ENCODE measurements around the gene ICAM3.

Gene ICAM3

DNA sequence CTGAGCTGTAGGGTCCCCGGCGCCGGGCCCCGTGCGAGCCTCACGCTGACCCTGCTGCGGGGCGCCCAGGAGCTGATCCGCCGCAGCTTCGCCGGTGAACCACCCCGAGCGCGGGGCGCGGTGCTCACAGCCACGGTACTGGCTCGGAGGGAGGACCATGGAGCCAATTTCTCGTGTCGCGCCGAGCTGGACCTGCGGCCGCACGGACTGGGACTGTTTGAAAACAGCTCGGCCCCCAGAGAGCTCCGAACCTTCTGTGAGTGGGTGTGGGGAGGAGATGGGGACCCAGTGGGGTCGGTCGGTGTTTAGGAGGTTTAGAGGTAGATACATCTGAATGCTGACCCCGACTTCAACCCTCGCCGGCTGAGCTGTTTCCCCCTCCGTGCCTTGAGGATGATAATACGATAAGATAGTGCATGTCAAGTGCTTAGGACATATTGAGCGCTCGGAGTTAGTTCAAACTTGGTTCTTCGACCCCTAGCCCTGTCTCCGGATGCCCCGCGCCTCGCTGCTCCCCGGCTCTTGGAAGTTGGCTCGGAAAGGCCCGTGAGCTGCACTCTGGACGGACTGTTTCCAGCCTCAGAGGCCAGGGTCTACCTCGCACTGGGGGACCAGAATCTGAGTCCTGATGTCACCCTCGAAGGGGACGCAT lies 47.7 kb downstream of the ICAM3 start:
- DNase-seq (ENCODE audit: low read depth in 2 of 2), result no peak

DNA sequence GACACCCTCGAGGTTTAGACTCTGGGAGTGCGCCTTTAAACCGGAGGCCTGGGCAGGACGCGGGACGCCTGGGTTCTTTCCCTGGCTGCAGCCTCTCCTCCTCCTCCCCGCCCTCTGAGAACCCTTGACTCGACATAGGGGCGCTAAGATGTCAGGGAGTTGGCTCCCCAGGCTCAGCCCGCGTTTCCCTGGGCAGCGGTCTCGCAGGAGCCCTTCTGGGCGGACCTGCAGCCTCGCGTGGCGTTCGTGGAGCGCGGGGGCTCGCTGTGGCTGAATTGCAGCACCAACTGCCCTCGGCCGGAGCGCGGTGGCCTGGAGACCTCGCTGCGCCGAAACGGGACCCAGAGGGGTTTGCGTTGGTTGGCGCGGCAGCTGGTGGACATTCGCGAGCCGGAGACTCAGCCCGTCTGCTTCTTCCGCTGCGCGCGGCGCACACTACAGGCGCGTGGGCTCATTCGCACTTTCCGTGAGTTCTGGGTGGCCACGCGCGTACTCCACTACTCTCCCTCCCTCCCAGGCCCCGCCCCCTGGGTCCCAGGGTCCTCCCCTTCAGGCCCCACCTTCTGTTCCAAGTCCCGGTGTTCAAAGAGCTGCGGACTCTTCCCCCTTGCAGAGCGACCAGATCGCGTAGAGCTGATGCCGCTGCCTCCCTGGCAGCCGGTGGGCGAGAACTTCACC lies 48.4 kb downstream of the ICAM3 start:
- DNase-seq (ENCODE audit: low read depth in 2 of 2), result no peak

DNA sequence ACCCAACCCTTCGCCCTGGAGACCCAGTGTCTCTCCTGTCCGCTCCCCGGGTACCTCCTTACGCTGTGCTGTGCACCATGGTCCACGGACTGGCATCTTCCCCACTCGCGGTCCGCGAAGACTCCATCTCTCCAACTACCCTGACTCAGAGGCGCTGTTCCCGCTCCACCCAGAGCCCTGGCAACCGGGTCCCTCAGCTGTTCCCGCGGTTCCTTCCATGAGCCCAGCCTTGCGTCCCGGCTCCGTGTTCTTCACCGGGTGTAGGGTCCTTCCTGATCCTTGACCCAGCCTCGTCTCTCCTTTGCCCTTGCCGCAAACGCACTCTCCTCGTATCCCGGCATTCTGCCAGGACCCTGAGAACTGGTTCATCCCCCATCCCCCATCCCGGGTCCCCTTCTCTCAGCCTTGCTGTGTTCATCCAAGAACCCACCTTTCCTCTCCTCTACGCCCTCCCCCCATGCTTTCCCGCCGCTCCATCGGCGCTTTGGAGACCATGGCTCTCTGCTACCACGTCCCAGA lies 49.0 kb downstream of the ICAM3 start:
- DNase-seq (ENCODE audit: low read depth in 2 of 2), result no peak

DNA sequence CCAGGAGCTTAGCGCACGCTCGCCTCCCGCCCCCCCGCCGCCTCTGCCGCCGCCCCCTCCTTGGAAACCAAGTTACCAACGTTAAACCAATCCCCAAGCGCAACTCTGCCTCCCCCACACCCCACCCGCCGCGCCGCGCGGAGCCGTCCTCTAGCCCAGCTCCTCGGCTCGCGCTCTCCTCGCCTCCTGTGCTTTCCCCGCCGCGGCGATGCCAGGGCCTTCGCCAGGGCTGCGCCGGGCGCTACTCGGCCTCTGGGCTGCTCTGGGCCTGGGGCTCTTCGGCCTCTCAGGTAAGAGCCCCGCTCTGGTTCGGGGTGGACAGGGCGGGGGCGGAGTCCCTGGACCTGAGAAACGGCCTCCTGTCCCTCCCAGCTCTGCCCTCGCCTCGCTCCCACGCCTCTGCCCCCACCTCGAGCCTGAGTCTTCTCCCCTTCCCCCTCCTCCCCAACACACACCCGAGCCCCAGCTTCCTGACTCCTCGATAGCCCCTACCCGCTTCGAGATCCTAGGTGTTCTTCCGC lies 49.5 kb downstream of the ICAM3 start, which contains the start of gene ICAM5:
ICAM5 (plus strand) TSS at position 117 of the 521 bp plus-strand sequence; CDS start at position 209, 92 bp downstream.
- DNase-seq (ENCODE audit: low read depth in 2 of 2), result no peak

DNA sequence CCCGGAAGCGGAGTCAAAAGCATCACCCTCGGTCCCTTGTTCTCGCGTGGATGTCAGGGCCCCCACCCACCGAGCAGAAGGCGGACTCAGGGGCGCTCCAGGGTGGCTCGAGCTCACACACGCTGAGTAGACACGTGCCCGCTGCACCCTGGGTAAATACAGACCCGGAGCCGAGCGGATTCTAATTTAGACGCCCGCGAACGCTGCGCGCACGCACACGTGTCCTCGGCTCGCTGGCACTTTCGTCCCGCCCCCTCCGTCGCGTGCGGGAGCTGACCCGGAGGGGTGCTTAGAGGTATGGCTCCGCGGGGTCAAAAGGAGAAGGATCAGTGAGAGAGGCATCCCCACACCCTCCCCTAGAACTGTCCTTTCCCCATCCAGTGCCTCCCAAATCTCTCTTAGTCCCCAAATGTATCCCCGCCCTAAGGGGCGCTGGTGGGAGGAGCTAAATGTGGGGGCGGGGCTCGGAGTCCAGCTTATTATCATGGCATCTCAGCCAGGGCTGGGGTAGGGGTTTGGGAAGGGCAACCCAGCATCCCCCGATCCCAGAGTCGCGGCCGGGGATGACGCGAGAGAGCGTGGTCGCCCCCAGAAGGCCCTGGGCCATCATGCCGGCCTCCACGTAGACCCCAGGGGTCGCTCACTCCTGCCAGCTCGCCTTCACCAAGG lies 50.1 kb downstream of the ICAM3 start:
- DNase-seq (ENCODE audit: low read depth in 2 of 2), result no peak

DNA sequence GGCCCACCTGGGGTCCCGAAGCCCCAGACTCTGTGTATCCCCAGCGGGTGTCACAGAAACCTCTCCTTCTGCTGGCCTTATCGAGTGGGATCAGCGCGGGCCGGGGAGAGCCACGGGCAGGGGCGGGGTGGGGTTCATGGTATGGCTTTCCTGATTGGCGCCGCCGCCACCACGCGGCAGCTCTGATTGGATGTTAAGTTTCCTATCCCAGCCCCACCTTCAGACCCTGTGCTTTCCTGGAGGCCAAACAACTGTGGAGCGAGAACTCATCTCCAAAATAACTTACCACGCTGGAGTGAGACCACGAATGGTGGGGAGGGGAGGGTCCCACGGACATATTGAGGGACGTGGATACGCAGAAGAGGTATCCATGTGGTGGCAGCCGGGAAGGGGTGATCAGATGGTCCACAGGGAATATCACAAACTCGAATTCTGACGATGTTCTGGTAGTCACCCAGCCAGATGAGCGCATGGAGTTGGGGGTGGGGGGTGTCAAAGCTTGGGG lies 50.7 kb downstream of the ICAM3 start:
- DNase-seq (ENCODE audit: low read depth in 2 of 2), result no peak

DNA sequence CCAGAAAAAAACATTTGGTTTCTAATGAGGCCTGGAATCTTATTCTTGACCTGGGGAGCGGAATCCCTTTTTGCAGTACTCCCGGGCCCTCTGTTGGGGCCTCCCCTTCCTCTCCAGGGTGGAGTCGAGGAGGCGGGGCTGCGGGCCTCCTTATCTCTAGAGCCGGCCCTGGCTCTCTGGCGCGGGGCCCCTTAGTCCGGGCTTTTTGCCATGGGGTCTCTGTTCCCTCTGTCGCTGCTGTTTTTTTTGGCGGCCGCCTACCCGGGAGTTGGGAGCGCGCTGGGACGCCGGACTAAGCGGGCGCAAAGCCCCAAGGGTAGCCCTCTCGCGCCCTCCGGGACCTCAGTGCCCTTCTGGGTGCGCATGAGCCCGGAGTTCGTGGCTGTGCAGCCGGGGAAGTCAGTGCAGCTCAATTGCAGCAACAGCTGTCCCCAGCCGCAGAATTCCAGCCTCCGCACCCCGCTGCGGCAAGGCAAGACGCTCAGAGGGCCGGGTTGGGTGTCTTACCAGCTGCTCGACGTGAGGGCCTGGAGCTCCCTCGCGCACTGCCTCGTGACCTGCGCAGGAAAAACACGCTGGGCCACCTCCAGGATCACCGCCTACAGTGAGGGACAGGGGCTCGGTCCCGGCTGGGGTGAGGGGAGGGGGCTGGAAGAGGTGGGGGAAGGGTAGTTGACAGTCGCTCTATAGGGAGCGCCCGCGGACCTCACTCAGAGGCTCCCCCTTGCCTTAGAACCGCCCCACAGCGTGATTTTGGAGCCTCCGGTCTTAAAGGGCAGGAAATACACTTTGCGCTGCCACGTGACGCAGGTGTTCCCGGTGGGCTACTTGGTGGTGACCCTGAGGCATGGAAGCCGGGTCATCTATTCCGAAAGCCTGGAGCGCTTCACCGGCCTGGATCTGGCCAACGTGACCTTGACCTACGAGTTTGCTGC lies 52.4 kb downstream of the ICAM3 start, which contains the start of gene ICAM4:
ICAM4 (plus strand) TSS at position 153 of the 935 bp plus-strand sequence; CDS start at position 211, 58 bp downstream.
- no peak for DNase-seq (ENCODE audit: low read depth in 2 of 2)

DNA sequence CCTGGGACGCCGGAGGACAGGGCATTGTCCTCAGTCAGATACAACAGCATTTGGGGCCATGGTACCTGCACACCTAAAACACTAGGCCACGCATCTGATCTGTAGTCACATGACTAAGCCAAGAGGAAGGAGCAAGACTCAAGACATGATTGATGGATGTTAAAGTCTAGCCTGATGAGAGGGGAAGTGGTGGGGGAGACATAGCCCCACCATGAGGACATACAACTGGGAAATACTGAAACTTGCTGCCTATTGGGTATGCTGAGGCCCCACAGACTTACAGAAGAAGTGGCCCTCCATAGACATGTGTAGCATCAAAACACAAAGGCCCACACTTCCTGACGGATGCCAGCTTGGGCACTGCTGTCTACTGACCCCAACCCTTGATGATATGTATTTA lies 54.0 kb downstream of the ICAM3 start:
- no peak for DNase-seq (ENCODE audit: low read depth in 2 of 2)

DNA sequence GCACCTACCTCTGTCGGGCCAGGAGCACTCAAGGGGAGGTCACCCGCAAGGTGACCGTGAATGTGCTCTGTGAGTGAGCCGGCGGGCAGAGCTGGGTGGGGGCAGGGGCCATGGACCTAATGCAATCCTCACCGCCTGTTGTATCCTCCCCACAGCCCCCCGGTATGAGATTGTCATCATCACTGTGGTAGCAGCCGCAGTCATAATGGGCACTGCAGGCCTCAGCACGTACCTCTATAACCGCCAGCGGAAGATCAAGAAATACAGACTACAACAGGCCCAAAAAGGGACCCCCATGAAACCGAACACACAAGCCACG lies 54.5 kb downstream of the ICAM3 start:
- no peak for DNase-seq (ENCODE audit: low read depth in 2 of 2)

DNA sequence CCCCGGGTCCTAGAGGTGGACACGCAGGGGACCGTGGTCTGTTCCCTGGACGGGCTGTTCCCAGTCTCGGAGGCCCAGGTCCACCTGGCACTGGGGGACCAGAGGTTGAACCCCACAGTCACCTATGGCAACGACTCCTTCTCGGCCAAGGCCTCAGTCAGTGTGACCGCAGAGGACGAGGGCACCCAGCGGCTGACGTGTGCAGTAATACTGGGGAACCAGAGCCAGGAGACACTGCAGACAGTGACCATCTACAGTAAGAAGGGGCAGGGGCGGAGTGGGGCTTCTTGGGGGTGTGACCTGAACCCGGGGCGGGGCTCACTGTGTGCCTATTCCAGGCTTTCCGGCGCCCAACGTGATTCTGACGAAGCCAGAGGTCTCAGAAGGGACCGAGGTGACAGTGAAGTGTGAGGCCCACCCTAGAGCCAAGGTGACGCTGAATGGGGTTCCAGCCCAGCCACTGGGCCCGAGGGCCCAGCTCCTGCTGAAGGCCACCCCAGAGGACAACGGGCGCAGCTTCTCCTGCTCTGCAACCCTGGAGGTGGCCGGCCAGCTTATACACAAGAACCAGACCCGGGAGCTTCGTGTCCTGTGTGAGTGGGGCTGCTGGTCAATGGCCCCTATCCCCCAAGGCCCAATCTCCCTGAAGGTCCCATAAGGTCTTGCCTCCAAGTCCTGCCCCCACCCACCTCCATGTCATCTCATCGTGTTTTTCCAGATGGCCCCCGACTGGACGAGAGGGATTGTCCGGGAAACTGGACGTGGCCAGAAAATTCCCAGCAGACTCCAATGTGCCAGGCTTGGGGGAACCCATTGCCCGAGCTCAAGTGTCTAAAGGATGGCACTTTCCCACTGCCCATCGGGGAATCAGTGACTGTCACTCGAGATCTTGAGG lies 55.1 kb downstream of the ICAM3 start:
- no peak for DNase-seq (ENCODE audit: low read depth in 2 of 2)

Measured in fibroblast of skin of left biceps (primary cell).